Ishikawa (cell line): ENCODE results near the gene BPIFB1.

Source experiments
- CREB1 ChIP-seq: IDR thresholded peaks from 2 replicates; pipeline ENCODE4 v1.6.1; 2012; ENCODE audit warnings: low read depth
- EP300 ChIP-seq: IDR thresholded peaks from 2 replicates; pipeline ENCODE4 v1.6.1; 2012; ENCODE audit warnings: borderline replicate concordance
- FOXM1 ChIP-seq: IDR thresholded peaks from 2 replicates; pipeline ENCODE4 v1.6.1; 2012; ENCODE audit warnings: low read depth, borderline replicate concordance
- MAX ChIP-seq: IDR thresholded peaks from 2 replicates; pipeline ENCODE4 v1.6.1; 2012
- REST ChIP-seq: IDR thresholded peaks from 2 replicates; pipeline ENCODE4 v1.6.1; 2012; ENCODE audit warnings: low read depth, mild to moderate bottlenecking
- TCF12 ChIP-seq: IDR thresholded peaks from 2 replicates; pipeline ENCODE4 v1.6.1; 2012; ENCODE audit warnings: low read depth
- TEAD4 ChIP-seq: IDR thresholded peaks from 2 replicates; pipeline ENCODE4 v1.6.1; 2012
- YY1 ChIP-seq: IDR thresholded peaks from 2 replicates; pipeline ENCODE4 v1.6.1; 2012; ENCODE audit warnings: low read depth

- TF ChIP-seq REST (no peak), YY1 (no peak), EP300 (no peak), CREB1 (no peak), MAX (no peak), TCF12 (no peak), FOXM1 (no peak), TEAD4 (no peak)
Measured at GRCh38 chr20:33273117-33273851, 9.7 kb upstream of the BPIFB1 start.
